HK-2 (cell line): ENCODE measurements around the gene EGR4.

Experiments
- DNase-seq: peaks from one replicate; pipeline ENCODE4 v3.0.0-alpha.2; 2018; ENCODE audit not compliant: unreplicated experiment

The EGR4 gene

GRCh38 chr2:73250872-73251846, 42.2 kb downstream of the EGR4 start:
- no peak for DNase-seq

GRCh38 chr2:73249636-73250035, 43.7 kb downstream of the EGR4 start:
- DNase-seq: no peak

GRCh38 chr2:73246850-73247249, 46.5 kb downstream of the EGR4 start:
- DNase-seq: no peak

- DNase-seq: no peak
These were observed 48.8 kb downstream of the EGR4 start for GRCh38 chr2:73244580-73244979.

GRCh38 chr2:73243884-73244570, 49.3 kb downstream of the EGR4 start:
- DNase-seq: no peak
